ENCODE measurements around the gene IMPDH1.
"Not testable (repeated sequence)": the region's sequence is repeated elsewhere in the genome, so short reads cannot be mapped to it uniquely, and the experiment has no call there.

Gene IMPDH1

DNA sequence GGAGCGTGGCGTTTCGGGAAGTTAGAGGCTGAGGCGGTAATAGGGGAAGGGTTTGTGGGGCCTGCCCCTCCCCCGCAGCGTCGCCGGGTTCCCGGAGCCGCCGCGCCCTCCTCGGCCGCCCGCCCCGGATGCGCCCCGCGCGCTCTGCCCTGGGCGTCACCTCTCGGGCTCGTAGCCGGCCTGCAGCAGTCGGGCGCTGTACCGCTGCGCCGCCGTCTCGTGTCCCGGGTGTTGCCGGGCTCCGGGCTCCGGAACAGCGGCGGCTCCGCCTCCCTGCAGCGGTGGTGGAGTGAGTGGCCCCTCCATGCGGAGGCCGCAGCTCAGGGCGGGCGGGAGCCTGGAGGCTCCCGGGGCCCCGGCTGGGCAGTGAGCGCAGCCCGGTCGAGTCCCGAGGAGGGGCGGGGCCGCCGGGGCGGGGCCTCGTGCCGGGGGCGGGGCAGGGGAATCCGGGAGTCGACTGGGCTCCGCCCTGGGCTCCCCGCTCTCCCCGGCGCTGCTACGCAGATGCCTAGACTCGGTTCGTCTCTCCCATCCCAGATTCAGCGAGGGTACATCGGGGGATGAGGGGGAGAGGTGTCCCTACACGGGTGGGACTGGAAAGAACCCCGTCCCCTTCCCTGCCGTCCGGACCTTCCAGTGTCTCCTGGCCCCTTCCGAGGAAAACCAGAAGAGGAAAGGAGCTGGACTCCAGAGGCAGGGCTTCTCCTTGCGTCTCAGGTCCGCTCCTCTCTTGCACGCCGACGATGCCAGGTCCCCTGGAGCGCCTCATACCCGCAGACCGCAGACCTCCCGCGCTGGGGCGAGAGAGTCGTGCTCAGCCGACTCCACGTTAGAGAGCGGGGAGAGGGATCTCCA is at the start of gene IMPDH1:
Gene IMPDH1 (minus strand): TSS at position 387 of the 855 bp plus-strand sequence. CDS start 81 bp downstream, at position 306.
- DNase-seq (ENCODE audit: low read depth): peak; percentile 88

DNA sequence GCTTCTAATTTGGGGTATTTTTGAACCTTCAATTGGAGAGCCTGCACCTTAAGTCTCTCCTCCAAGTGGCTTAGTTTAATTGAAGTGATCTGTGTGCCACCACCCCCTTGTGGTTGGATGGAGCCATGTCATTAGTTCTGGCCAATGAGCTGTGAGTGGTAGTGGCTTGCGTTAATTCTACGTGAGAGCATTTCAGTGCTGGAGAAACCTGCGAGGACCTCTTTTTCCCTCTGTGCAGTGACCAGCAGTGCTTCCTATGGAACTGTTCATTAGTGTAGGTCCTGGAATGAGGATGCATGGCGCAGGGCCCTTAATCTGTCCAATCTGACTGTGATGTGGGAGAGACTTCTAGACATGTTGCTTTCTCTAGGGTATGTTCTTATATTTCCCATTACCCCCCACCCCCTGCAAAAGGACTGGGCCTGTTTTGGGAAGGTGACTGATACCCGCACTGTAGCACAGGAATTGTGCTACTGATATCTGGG is 49.7 kb upstream of the IMPDH1 start:
- DNase-seq (ENCODE audit: low read depth): peak; percentile 57

DNA sequence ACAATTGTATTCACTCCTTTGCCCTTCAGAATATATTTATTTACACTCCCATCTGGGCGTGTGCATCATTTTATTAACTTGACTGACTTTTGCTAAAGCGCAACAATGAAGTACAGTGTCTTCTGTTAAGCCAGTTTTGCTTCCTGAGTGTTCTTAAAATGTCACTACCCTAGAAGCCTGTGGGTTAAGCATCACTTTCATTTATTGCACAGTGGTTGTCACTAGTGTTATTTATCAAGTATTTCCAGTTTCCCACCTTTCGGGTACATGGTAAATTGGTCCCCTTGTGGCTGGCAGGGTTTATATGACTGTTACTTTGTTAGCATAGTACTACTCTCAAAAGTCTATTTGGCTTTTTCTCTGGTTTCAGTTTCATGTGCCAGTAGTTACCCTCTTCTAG is 49.2 kb upstream of the IMPDH1 start:
- DNase-seq (ENCODE audit: low read depth): no peak

DNA sequence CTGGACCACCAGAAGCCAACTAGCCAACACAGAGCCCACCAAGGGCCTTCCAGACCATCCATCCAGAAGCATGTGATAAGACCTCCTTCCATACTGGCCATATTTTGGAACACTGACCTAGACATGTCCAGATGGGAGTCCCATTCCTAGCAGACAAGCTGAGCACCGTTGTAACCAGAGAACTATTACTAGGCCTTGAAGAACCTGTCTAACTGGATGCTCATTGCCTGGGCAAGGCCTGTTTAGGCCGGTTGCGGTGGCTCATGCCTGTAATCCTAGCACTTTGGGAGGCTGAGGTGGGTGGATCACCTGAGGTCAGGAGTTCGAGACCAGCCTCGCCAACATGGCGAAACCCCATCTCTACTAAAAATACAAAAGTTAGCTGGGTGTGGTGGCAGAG is 47.6 kb upstream of the IMPDH1 start:
- not testable (repeated sequence) for DNase-seq (ENCODE audit: low read depth)

DNA sequence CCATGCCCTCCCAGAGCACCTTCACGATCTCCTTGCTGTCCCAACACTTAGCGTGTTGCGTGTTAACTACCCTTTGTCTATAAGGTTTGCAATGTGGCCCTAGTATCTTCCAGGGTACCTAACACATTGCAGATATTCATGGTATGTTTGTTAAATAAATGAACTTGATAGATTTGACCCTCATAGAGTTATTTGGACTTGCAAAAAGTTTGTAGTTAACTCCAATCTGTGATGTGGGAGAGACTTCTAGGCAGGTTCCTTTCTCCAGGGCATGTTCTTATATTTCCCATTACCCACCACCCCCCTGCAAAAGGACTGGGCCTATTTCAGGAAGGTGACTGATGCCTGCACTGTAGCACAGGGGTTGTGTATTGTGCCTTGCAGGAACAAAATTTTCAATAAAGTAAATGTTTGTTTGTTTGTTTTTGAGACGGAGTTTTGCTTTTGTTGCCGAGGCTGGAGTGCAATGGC is 46.5 kb upstream of the IMPDH1 start:
- no peak for DNase-seq (ENCODE audit: low read depth)

DNA sequence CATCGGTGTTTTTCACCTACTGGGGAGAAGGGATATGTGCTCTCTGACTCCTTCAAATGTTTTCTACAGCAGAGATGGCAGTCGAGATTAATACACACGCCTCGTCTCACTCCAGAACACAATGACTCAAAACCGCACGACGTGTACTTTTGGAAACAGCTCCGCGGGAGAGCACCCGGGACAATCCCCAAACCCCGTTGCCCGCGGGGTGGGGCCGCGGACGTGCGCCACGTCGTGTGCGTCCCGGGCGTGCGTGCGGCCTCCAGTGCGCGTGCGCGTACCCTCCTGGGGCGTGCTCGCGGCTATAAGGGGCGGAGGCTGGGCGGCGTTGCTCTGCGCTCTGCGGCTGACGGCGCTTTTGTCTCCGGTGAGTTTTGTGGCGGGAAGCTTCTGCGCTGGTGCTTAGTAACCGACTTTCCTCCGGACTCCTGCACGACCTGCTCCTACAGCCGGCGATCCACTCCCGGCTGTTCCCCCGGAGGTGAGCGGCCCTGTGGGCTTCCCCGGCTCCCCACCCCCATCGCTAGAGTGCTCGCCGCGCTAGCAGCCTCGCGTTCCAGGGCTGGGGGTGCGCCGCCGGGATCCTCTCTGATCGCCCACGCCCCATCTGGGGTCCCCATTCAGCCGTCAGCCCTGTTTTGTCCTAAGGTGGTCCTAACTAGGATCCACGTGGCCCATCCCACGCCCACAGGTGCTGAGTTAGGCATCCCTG is 45.9 kb upstream of the IMPDH1 start, which contains the start of gene HILPDA:
Gene HILPDA (plus strand): TSS at position 336 of the 712 bp plus-strand sequence. CDS start 1,391 bp downstream, outside the sequence.
- DNase-seq (ENCODE audit: low read depth): peak; percentile 96

DNA sequence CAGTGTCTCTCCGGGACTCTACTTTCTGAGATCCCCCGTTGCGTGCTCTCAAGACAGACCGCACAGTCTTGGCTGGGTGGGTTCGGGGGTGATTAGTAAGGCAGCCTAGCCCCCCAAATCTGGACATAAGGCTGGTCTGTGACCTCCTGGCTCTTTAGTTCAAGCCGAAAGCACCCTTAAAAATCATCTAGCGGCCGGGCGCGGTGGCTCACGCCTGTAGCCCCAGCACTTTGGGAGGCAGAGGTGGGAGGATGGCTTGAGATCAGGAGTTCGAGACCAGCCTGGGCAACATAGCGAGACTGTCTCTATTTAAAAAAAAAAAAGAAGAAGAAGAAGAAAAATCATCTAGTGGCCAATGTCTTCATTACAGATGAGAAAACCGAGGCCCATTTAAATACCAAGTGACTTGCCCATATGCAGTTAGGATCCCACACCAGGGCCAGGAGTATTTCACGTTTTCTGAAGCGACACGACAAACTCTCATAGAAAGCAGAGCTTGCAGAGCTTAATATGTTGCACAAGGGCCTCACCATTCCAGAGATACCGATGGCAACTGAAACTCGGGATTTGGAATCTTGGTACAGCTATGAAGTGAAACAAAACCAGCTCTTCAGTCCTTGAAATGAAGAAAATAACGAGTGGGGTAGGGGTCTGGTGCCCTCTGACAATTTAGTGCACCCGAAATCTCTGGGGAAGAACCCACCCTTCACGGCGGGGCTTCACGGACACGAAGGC is 45.2 kb upstream of the IMPDH1 start:
- peak; percentile 52 for DNase-seq (ENCODE audit: low read depth)

DNA sequence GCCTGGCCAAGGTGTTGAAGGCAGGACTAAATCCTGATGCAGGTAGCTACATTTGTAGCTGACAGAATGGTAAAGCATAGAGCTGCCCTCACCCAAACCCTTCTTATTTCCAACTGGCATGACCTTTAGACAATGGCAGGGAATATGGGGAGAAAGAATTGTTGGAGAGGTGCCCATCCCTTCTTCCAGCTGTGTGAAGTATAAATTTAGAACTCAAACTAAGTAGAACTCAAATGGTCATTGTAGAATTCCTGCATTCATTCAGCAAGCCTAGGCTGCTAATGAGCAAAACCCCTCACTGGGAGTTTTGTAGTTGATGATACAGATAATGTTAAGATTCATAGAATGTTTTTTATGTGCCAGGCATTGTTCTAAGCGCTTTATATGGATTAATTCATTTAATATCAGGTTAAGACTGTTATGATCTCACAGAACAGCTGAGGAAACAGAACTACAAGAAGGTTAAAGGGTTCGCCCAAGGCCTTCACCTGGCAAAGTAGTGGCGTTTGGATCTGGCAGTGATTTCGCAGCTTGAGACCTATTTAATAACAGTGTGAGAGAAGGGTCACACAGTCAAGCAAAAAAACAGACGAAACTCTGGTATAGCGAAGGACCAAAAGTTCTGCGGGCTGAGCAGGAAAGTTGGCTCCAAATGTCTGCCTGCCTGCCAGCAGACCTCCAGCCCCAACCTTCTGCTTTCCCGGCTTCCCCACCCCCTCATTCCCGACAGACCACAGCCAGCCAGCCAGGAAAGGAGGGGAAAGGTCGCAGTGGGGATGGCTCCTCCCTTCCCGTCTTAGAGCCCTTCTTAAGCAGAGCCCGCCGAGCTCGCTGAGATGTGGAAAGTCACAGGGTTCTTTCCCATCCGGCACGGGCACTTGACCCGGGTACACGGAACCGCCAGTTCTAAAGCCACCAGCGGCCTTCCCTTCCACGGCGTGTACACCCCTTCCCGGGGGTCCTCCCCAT is 44.3 kb upstream of the IMPDH1 start:
- DNase-seq (ENCODE audit: low read depth): peak; percentile 87

DNA sequence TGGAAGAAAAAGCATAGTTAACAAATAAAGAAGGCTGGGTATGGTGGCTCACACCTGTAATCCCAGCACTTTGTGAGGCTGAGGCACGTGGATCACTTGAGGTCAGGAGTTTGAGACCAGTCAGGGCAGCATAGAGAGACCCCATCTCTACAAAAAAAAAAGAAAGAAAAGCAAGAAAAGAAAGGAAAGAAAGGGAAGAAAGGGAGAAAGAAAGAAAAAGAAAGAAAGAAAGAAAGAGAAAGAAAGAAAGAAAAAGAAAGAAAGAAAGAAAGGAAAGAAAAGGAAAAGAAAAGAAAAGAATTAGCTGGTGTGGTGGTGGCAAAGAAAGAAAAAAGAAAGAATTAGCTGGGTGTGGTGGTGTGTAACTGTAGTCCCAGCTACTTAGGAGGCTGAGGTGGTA is 42.8 kb upstream of the IMPDH1 start:
- DNase-seq (ENCODE audit: low read depth): no peak

DNA sequence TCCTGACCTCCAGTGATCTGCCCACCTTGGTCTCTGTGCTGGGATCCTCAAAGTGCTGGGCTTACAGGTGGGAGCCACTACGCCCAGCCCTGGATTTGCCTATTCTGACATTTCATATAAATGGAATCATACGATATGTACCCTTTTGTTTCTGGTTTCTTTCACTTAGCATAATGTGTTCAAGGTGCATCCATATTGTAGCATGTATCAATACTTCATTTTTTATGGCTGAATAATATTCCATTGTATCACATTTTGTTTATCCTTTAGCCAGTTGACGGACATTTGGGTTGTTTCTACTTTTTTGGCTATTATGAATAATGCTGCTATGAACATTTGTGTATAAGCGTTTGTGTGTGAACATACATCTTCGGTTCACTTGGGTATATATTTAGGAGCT is 41.1 kb upstream of the IMPDH1 start:
- DNase-seq (ENCODE audit: low read depth): no peak

DNA sequence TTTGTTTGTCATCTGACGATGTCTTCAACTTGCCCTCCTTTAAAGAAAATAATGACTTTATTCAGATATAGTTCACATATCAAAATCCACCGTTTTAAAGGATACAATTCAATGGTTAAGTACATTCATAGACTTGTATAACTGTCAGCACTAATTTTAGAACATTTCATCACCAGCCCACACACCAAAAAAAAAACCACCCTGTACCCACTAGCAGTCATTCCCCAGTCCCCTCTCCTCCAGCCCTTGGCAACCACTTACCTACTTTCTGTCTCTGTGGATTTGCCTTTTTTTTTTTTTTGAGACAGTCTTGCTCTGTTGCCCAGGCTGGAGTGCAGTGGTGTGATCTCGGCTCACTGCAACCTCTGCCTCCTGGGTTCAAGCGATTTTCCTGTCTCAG is 40.6 kb upstream of the IMPDH1 start:
- DNase-seq (ENCODE audit: low read depth): no peak

DNA sequence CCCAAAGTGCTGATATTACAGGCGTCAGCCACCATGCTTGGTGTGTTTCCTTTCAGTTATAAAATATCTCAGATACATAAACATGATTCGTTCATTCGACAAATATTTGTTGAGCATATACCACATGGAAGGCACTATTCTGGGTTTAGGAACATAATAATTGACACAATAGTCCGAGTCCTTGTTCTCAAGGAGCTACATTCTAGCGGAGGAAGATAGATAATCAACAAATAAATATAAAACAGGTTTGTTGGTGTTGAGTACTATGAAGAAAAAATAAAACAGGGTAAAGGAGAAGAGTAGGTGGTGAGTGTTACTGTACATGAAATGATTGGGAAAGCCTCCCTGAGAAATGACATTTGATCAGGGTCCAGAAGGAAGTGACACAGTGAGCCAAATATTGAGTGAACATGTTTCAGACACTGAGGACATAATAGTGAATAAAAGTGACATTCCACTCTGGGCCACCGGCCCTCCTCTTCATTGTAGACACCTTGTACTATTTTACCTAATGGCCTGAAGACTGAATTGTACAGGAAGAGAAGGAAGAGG is 39.0 kb upstream of the IMPDH1 start:
- no peak for DNase-seq (ENCODE audit: low read depth)

DNA sequence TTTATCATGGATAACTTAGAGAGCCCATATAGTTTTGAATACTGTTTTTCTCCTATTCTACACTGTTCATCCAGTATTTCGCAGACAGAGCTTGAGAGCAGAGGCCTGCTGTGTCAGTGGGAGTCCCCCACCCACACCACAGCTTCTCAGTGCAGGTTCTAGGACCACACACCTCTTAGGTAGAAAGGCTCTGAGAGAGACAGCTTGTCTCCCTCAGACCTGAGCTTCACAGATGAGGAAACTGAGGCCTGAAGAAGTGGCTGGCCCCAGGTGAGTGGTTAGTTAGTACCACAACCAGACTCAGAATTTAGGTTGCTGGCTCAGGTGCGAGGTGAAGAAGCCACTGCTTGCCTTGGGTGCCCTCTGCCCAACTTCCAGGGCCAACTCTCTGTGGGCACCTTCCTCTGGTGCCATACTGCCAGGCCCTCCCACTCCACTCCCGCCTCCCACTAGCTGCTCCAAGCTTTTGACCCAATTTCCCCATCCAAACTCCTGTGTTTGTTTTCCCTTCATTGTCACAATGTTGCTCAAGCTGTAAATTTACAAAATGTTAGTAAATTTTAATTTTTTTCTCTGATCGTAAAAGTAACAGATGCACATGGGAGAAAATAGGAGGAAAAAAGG is 38.3 kb upstream of the IMPDH1 start:
- DNase-seq (ENCODE audit: low read depth): no peak

DNA sequence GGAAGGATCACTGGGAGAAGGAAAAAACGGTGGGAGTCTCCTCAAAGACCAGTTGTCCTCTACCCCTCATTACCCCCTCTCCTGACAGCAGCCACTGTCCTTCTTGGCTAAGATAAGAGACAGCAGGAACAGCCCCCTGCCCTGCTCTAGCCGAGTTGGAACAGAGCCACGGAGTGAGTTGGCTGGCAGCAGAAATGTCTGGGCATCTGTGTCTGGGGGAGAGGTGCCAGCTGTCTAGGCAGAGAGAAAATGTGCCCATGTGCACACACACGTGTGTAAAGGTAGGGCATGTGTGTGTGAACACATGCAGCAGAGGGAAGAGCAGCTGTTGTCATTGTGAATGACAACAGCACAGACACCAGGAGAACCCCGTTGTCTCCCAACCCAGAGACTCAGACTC is 36.5 kb upstream of the IMPDH1 start:
- DNase-seq (ENCODE audit: low read depth): no peak

DNA sequence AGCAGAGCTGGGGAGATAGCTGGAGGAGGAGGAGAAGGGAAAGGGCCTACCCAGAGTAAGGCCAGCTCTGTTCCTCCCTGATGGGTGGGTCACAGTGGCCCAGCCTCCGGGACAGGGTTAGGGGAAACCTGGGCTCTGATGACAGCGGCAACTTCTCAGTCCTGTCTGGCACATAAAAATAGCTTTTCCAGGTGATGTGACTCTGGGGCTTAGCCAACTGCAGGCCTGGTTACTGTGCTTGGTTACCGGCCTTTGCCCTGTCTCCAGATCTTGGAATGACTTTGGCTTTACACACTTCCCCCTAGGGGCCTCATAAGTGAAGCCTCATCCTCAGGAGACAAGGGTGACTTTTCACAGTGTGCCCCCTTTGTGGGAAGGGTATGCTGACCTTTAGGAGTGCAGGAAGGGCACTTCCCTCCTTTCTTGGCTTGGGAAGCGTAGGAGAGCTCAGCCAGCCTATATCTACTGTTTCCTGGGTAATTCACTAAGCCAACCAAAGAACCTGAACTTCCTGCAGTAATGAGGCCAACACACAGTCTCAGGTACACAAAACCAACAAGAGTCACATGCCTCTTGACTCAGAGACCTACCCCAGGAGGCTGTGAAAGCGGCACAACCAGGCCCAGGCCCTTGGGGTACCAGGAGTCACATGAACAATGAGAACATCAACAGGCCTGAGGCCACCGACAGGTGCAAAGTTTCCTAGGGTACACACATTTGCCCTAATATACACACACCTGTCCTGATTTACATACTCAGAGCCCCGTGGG is 34.2 kb upstream of the IMPDH1 start:
- DNase-seq (ENCODE audit: low read depth): no peak

DNA sequence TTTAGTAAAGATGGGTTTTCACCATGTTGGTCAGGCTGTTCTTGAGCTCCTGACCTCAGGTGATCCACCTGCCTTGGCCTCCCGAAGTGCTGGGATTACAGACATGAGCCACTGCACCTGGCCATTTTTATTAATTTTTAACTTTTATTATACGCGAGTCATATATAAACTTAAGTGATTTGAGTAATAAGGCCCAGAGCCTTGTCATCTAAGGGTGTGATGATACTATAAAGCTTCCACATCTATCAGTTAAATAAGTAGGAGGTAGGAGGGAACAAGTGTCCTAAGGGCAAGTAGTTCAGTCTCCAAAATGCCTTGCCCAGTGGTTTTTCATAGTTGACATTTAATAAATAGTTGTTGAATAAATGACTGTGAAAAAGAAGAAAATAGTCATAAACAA is 32.6 kb upstream of the IMPDH1 start:
- DNase-seq (ENCODE audit: low read depth): no peak

DNA sequence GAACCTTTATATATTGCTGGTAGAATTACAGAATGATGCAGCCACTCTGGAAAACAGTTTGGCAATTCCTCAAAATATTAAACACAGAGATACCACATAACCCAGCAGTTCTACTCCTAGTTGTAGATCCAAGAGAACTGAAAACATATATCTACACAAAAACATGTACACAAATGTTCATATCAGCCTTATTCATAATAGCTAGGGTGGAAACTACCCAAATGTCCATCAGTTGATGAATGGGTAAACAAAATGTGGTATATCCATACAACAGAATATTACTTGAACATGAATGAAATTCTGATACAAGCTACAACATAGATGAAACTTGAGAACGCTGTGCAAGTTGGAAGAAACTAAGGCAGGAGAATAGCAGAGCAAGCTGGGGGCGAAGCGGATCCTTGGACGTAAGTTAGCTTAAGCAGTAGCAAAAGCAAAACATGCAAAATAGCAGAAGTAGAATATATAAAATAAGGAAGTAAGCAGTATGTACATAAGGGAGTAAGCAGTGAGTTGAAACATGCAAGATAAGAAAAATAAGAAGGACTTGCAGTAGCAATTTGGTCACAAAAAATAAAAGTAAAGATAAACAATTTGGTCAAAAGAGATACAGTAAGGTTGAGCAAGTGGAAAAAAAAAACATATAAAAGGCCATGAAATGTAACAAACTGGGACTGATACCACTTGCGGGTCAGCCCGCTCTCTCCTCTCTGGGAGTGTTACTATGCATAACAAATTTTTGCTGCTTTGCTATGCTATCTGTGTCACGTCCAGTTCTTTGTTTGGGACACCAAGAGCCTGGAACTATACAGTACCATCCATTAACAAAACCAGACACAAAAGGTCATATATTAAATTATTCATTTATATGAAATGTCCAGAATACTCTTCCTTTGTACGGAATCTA is 27.9 kb upstream of the IMPDH1 start:
- DNase-seq (ENCODE audit: low read depth): no peak

DNA sequence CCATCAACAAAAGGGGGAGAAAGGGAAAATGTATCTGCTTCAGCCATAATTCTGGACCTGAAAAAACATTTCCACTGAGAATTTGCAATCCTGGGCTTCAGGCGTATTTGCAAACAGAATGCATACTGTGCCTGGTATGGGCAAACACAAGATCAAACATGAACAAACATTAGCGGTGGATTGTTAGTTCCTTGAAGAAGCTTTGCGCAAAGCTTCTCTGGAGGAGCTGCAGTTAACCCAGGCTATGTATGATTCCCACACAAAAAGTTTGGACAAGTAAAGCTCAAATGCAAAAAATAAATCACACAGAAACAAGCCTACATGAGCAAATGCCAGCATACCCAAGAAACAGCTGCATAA is 25.5 kb upstream of the IMPDH1 start:
- no peak for DNase-seq (ENCODE audit: low read depth)

Measured in fibroblast of gingiva (primary cell).